ENCODE data around the gene SMIM23.

DNA sequence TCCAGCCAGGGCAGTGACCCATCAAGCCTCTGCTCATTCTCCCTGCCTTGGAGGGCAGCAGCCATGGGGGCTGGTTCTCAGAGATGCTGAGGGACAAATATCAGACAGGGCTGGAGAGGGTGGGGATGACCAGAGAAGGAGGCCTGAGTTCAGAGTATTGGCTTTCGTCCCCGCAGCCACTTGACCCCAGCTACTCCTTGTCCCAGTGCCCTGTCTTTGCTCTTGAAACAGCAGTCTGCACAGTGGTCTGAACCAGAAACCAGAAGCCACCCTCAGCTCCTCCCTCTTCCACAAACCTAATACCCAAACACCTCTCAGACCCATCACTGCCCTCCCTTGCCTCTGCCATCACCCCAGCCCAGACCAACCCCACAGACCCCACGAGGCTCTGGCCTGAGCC, 36.3 kb upstream of the SMIM23 start:
- TF ChIP-seq, protein P1, sequence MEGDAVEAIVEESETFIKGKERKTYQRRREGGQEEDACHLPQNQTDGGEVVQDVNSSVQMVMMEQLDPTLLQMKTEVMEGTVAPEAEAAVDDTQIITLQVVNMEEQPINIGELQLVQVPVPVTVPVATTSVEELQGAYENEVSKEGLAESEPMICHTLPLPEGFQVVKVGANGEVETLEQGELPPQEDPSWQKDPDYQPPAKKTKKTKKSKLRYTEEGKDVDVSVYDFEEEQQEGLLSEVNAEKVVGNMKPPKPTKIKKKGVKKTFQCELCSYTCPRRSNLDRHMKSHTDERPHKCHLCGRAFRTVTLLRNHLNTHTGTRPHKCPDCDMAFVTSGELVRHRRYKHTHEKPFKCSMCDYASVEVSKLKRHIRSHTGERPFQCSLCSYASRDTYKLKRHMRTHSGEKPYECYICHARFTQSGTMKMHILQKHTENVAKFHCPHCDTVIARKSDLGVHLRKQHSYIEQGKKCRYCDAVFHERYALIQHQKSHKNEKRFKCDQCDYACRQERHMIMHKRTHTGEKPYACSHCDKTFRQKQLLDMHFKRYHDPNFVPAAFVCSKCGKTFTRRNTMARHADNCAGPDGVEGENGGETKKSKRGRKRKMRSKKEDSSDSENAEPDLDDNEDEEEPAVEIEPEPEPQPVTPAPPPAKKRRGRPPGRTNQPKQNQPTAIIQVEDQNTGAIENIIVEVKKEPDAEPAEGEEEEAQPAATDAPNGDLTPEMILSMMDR (conservative IDR thresholded peaks at IDR 0.05; ENCODE audit: low read depth, low read length): no peak
- no peak for TF ChIP-seq EZH2 (IDR thresholded peaks at IDR 0.05; ENCODE audit: low read length, unreplicated experiment)
